K562 (cell line): ENCODE results near the gene MGAT4D. TPM values are rescaled to one million over a fixed set of nuclear protein-coding genes. Genes with fewer than 3 reads are reported as not detected.

Experiments used
- ARID2 ChIP-seq: fragments of 450-650 bp; IDR thresholded peaks from 2 replicates; pipeline ENCODE4 v1.6.1; 2017; ENCODE audit warnings: antibody characterized with exemption, mild to moderate bottlenecking
- BRF1 ChIP-seq: IDR thresholded peaks from 3 replicates; pipeline ENCODE4 v1.6.1; 2011; ENCODE audit warnings: borderline replicate concordance, mild to moderate bottlenecking; ENCODE audit not compliant: insufficient read length; ENCODE audit errors: extremely low read depth
- CEBPG ChIP-seq, 3 experiments: fragments of 200-800 bp in 1 of 3; sonication (Bioruptor generic) in 1 of 3; sonication (generic) in 1 of 3; formaldehyde crosslinking in 1 of 3; IDR thresholded peaks in 2 of 3; conservative IDR thresholded peaks in 1 of 3; 2 replicates each; pipeline versions ENCODE4 v1.6.1 to v1.8.0; 2016 to 2022; ENCODE audit warnings: missing compliant biosample characterization in 2 of 3, missing genetic modification characterization in 2 of 3, mild to moderate bottlenecking in 1 of 3, missing genetic modification reagents in 1 of 3
- EZH2 ChIP-seq: IDR thresholded peaks from 2 replicates; pipeline ENCODE4 v1.6.1; 2012; ENCODE audit warnings: low read depth, mild to moderate bottlenecking, inconsistent platforms, low read length, borderline replicate concordance
- NR4A1 ChIP-seq, 2 experiments: fragments of 250-450 bp in 1 of 2; fragments of 450-650 bp in 1 of 2; sonication (Bioruptor Pico) in 1 of 2; IDR thresholded peaks; 2 replicates each; pipeline versions ENCODE4 v1.4.0 to v1.6.1; 2016 to 2020; ENCODE audit warnings: mild to moderate bottlenecking in 2 of 2, missing compliant biosample characterization in 1 of 2, missing genetic modification characterization in 1 of 2, moderate library complexity in 1 of 2
- RFX1 ChIP-seq: fragments of 450-650 bp; IDR thresholded peaks from 2 replicates; pipeline ENCODE4 v1.6.1; 2016; ENCODE audit warnings: mild to moderate bottlenecking, moderate library complexity
- SUPT5H ChIP-seq: fragments of 450-650 bp; IDR thresholded peaks from 2 replicates; pipeline ENCODE4 v1.6.1; 2016
- TSC22D4 ChIP-seq: fragments of 450-650 bp; IDR thresholded peaks from 2 replicates; pipeline ENCODE4 v1.6.1; 2016; ENCODE audit warnings: missing genetic modification characterization, missing biosample characterization, control low read depth
- ZBTB33 ChIP-seq: sonication (generic); formaldehyde crosslinking; IDR thresholded peaks from 2 replicates; pipeline ENCODE4 v1.8.1; 2023; ENCODE audit warnings: mild to moderate bottlenecking, missing genetic modification reagents
- ZNF239 ChIP-seq: fragments of 250-450 bp; sonication (Bioruptor Pico); IDR thresholded peaks from 2 replicates; pipeline ENCODE4 v1.4.0; 2020; ENCODE audit warnings: mild to moderate bottlenecking
- ZNF668 ChIP-seq: fragments of 250-450 bp; sonication (Bioruptor Pico); IDR thresholded peaks from 2 replicates; pipeline ENCODE4 v1.8.0; 2022; ENCODE audit warnings: mild to moderate bottlenecking, inconsistent platforms
- ZNF76 ChIP-seq: fragments of 250-450 bp; sonication (Bioruptor Pico); IDR thresholded peaks from 2 replicates; pipeline ENCODE4 v1.4.0; 2020; ENCODE audit warnings: mild to moderate bottlenecking, moderate library complexity, borderline replicate concordance
- polyA plus RNA-seq, 8 experiments: library from polyadenylated mRNA; depleted of rRNA in 4 of 8; stranded (reverse) in 5 of 8; unstranded in 3 of 8; fragments of >200 nt; fragmentation: Nextera tagmentation in 2 of 8; fragmentation: Illumina TruSeq in 1 of 8; extraction: Ambion mirVana in 2 of 8; extraction: Trizol in 1 of 8; gene quantifications; 2 replicates each; pipeline versions ENCODE4 v1.2.1 to v1.2.3, GENCODE V29; 2011 to 2014; ENCODE audit warnings: inconsistent platforms in 1 of 8, missing spikeins in 1 of 8
- total RNA-seq, 7 experiments: library from RNA; depleted of rRNA in 6 of 7; stranded (reverse); fragments of >200 nt in 6 of 7; fragmentation: Illumina TruSeq in 2 of 7; extraction: Trizol in 2 of 7; gene quantifications; 2 replicates each; pipeline versions ENCODE4 v1.2.1 to v1.2.3, GENCODE V29; 2011 to 2021; ENCODE audit warnings: low replicate concordance in 1 of 7
- TF ChIP-seq, protein P1 (sequence below): sonication (generic); formaldehyde crosslinking; IDR thresholded peaks from 2 replicates; pipeline ENCODE4 v1.8.0; 2023; ENCODE audit warnings: missing genetic modification reagents, mild to moderate bottlenecking, borderline replicate concordance
- TF ChIP-seq, protein P2 (sequence below), 3 experiments: fragments of 200-800 bp in 1 of 3; fragments of 250-450 bp in 1 of 3; fragments of 450-650 bp in 1 of 3; sonication (Bioruptor Pico) in 1 of 3; sonication (Bioruptor generic) in 1 of 3; formaldehyde crosslinking in 1 of 3; IDR thresholded peaks; 2 replicates each; pipeline versions ENCODE4 v1.6.1 to v1.8.0; 2016 to 2022; ENCODE audit warnings: mild to moderate bottlenecking in 2 of 3, missing genetic modification characterization in 2 of 3, missing compliant biosample characterization in 1 of 3, moderate library complexity in 1 of 3

MGAT4D gene
- total and polyA plus RNA-seq, 9 of the 15 experiments (the other 6 are each of a cell fraction or from before 2014, with no cell fraction given) = not detected

DNA sequence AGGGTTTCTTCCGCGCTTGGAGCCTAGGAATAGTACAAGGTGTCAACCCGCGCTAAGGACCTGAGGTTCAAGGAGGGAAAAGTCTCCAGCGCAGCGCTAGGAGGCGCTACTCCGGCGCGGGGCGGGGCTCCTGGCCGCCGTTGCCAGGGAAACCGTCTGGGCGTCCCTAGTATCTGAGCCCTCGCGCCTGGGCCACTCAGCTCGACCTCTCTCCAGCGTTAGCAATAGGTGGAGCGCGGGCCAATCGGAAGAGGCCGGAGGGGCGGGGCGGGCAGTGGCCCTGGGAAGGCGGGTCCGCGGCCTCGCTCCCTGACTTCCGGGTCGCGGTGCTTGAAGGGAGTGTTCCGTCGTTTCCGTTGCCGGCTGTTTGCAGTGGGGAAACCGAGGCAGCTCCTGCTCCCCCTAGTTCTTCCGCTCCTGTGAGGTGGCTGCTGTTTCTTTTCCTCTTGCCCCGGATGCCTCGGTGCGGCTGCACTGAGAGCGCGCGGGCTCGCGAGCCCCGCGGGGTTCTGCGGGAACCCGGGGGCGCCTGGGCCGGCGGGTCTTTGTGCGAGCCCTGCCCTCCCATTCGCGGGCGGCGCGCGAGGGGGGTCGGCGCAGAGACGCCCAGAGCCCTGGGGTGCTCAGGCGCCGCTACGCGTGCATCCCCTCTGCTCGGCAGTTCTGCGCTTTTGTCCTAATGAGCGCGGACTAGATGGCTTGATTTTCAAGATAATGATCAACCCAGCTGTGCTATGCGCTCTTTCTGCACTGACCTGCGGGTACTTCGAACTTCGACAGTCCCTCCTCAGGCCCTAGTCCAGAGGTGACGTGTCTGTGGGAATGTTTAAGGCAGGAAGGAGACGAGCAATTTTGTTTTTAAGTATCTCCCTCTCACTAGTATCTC lies 26.0 kb upstream of the MGAT4D start, which contains the start of gene ELMOD2 (continued):
- TF ChIP-seq, protein P1, sequence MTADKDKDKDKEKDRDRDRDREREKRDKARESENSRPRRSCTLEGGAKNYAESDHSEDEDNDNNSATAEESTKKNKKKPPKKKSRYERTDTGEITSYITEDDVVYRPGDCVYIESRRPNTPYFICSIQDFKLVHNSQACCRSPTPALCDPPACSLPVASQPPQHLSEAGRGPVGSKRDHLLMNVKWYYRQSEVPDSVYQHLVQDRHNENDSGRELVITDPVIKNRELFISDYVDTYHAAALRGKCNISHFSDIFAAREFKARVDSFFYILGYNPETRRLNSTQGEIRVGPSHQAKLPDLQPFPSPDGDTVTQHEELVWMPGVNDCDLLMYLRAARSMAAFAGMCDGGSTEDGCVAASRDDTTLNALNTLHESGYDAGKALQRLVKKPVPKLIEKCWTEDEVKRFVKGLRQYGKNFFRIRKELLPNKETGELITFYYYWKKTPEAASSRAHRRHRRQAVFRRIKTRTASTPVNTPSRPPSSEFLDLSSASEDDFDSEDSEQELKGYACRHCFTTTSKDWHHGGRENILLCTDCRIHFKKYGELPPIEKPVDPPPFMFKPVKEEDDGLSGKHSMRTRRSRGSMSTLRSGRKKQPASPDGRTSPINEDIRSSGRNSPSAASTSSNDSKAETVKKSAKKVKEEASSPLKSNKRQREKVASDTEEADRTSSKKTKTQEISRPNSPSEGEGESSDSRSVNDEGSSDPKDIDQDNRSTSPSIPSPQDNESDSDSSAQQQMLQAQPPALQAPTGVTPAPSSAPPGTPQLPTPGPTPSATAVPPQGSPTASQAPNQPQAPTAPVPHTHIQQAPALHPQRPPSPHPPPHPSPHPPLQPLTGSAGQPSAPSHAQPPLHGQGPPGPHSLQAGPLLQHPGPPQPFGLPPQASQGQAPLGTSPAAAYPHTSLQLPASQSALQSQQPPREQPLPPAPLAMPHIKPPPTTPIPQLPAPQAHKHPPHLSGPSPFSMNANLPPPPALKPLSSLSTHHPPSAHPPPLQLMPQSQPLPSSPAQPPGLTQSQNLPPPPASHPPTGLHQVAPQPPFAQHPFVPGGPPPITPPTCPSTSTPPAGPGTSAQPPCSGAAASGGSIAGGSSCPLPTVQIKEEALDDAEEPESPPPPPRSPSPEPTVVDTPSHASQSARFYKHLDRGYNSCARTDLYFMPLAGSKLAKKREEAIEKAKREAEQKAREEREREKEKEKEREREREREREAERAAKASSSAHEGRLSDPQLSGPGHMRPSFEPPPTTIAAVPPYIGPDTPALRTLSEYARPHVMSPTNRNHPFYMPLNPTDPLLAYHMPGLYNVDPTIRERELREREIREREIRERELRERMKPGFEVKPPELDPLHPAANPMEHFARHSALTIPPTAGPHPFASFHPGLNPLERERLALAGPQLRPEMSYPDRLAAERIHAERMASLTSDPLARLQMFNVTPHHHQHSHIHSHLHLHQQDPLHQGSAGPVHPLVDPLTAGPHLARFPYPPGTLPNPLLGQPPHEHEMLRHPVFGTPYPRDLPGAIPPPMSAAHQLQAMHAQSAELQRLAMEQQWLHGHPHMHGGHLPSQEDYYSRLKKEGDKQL = no peak
- TF ChIP-seq CEBPG (CRISPR knock-in tag; IDR thresholded peaks at IDR 0.05) (no peak), CEBPG (tag; conservative IDR thresholded peaks at IDR 0.05 in 1 of 2, IDR thresholded peaks at IDR 0.05 in 1 of 2) (no peak), TSC22D4 (tag) (no peak), ZNF668 (CRISPR knock-in tag) (no peak), ZNF76 (CRISPR knock-in tag) (no peak), SUPT5H (peak; percentile 86), ARID2 (no peak), EZH2 (no peak), BRF1 (no peak), ZNF239 (CRISPR knock-in tag) (no peak), ZBTB33 (CRISPR knock-in tag) (peak; percentile 13; the same call in 1 of the 2 replicates), RFX1 (peak; percentile 97), NR4A1 (CRISPR knock-in tag; IDR thresholded peaks at IDR 0.05) (no peak), NR4A1 (tag; IDR thresholded peaks at IDR 0.05) (no peak)
- TF ChIP-seq, protein P2, sequence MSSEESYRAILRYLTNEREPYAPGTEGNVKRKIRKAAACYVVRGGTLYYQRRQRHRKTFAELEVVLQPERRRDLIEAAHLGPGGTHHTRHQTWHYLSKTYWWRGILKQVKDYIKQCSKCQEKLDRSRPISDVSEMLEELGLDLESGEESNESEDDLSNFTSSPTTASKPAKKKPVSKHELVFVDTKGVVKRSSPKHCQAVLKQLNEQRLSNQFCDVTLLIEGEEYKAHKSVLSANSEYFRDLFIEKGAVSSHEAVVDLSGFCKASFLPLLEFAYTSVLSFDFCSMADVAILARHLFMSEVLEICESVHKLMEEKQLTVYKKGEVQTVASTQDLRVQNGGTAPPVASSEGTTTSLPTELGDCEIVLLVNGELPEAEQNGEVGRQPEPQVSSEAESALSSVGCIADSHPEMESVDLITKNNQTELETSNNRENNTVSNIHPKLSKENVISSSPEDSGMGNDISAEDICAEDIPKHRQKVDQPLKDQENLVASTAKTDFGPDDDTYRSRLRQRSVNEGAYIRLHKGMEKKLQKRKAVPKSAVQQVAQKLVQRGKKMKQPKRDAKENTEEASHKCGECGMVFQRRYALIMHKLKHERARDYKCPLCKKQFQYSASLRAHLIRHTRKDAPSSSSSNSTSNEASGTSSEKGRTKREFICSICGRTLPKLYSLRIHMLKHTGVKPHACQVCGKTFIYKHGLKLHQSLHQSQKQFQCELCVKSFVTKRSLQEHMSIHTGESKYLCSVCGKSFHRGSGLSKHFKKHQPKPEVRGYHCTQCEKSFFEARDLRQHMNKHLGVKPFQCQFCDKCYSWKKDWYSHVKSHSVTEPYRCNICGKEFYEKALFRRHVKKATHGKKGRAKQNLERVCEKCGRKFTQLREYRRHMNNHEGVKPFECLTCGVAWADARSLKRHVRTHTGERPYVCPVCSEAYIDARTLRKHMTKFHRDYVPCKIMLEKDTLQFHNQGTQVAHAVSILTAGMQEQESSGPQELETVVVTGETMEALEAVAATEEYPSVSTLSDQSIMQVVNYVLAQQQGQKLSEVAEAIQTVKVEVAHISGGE (CRISPR knock-in tag; IDR thresholded peaks at IDR 0.05) = peak; percentile 45 to 97 (median 82); a peak in 5 of 6 replicates
